GM12878 (cell line): ENCODE results near the gene GTSE1. TPM values are rescaled to one million over a fixed set of nuclear protein-coding genes. Genes with fewer than 3 reads are reported as not detected.

ENCODE experiments used
- ATF7 ChIP-seq: fragments of 450-650 bp; IDR thresholded peaks from 2 replicates; pipeline ENCODE4 v1.6.1; 2016; ENCODE audit warnings: low read depth, mild to moderate bottlenecking
- BRCA1 ChIP-seq: IDR thresholded peaks from 2 replicates; pipeline ENCODE4 v1.6.1; 2011; ENCODE audit warnings: low read depth, low read length, improper control_type of control experiment
- CREB1 ChIP-seq: IDR thresholded peaks from 2 replicates; pipeline ENCODE4 v1.6.1; 2012; ENCODE audit warnings: low read depth, mild to moderate bottlenecking, inconsistent platforms
- MYB ChIP-seq: fragments of 150-350 bp; IDR thresholded peaks from 2 replicates; pipeline ENCODE4 v1.6.1; 2014; ENCODE audit warnings: mild to moderate bottlenecking, low read depth, low read length, borderline replicate concordance
- POLR2AphosphoS2 ChIP-seq: IDR thresholded peaks from 2 replicates; pipeline ENCODE4 v1.6.1; 2011; ENCODE audit warnings: low read depth, mild to moderate bottlenecking, low read length, improper control_type of control experiment, moderate library complexity
- SMC3 ChIP-seq: IDR thresholded peaks from 2 replicates; pipeline ENCODE4 v1.6.1; 2011; ENCODE audit warnings: low read length, improper control_type of control experiment, borderline replicate concordance
- polyA plus RNA-seq, 11 experiments: library from polyadenylated mRNA; depleted of rRNA in 4 of 11; unstranded in 6 of 11; stranded (reverse) in 5 of 11; fragments of >200 nt; fragmentation: Nextera tagmentation in 4 of 11; fragmentation: Illumina TruSeq in 1 of 11; extraction: Ambion mirVana in 4 of 11; extraction: Trizol in 1 of 11; gene quantifications; 1 replicate in 1 of 11; 2 replicates in 10 of 11; pipeline versions ENCODE4 v1.2.1 to v1.2.3, GENCODE V29; 2011 to 2016; ENCODE audit warnings: inconsistent platforms in 2 of 11, missing spikeins in 2 of 11, low read depth in 1 of 11
- total RNA-seq, 4 experiments: library from RNA; depleted of rRNA in 3 of 4; stranded (reverse); fragments of >200 nt in 3 of 4; fragmentation: Illumina TruSeq in 1 of 4; extraction: Trizol in 1 of 4; gene quantifications; 2 replicates each; pipeline versions ENCODE4 v1.2.1 to v1.2.3, GENCODE V29; 2013 to 2021
- TF ChIP-seq, protein P1 (sequence below): IDR thresholded peaks from 2 replicates; pipeline ENCODE4 v1.6.1; 2011; ENCODE audit warnings: borderline replicate concordance, low read depth, mild to moderate bottlenecking, moderate library complexity, low read length; ENCODE audit not compliant: insufficient read depth, poor library complexity, severe bottlenecking
- TF ChIP-seq, protein P2 (sequence below): IDR thresholded peaks from 2 replicates; pipeline ENCODE4 v1.6.1; 2012; ENCODE audit warnings: low read depth, low read length, improper control_type of control experiment
- TF ChIP-seq, protein P3 (sequence below): IDR thresholded peaks from 2 replicates; pipeline ENCODE4 v1.6.1; 2011; ENCODE audit warnings: low read depth, mild to moderate bottlenecking, low read length, moderate library complexity, borderline replicate concordance; ENCODE audit errors: extremely low read depth
- TF ChIP-seq, protein P4 (sequence below): IDR thresholded peaks from 2 replicates; pipeline ENCODE4 v1.6.1; 2011; ENCODE audit warnings: mild to moderate bottlenecking, low read depth, low read length, moderate library complexity; ENCODE audit not compliant: insufficient replicate concordance
- TF ChIP-seq, protein P5 (sequence below): IDR thresholded peaks from 2 replicates; pipeline ENCODE4 v1.6.1; 2012; ENCODE audit warnings: low read depth, low read length, improper control_type of control experiment

Gene GTSE1
- total and polyA plus RNA-seq, 10 of the 15 experiments (the other 5 are each of a cell fraction or from before 2014, with no cell fraction given), result 6.6 to 46.2 (median 32.3) TPM

DNA sequence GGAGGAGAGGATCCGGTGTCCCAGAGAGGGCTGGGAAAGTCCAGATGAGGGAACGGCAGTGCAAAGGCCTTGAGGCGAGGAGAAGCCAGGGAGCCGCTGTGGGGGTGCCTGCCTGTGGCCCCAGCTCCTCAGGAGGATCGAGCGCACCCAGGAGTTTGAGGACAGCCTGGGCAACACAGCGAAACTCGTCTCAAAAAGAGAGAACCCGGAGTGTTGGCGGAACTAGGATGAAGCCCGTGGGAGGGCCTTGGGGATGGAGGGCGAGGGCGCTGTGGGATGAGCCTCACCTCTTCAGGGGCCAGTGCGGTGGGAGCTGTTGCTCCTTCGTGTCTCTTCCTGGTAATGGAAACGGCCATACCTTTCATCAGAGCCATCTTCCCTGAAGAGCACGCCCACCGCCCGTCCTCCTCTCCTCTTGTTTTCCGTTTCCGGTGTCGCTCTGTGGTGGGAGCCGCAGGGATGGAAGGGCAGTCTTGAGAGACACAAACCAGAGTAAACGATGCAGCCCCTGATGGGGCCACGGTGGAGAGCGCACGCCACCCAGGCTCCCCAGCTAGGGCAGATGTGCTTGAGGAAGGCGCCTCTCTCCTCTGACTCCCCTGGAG lies 54.6 kb downstream of the GTSE1 start (continued):
- TF ChIP-seq, protein P1, sequence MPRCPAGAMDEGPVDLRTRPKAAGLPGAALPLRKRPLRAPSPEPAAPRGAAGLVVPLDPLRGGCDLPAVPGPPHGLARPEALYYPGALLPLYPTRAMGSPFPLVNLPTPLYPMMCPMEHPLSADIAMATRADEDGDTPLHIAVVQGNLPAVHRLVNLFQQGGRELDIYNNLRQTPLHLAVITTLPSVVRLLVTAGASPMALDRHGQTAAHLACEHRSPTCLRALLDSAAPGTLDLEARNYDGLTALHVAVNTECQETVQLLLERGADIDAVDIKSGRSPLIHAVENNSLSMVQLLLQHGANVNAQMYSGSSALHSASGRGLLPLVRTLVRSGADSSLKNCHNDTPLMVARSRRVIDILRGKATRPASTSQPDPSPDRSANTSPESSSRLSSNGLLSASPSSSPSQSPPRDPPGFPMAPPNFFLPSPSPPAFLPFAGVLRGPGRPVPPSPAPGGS, result no peak
- TF ChIP-seq CREB1 (no peak), MYB (no peak), ATF7 (no peak), POLR2AphosphoS2 (no peak), BRCA1 (no peak), SMC3 (no peak)
- TF ChIP-seq, protein P2, sequence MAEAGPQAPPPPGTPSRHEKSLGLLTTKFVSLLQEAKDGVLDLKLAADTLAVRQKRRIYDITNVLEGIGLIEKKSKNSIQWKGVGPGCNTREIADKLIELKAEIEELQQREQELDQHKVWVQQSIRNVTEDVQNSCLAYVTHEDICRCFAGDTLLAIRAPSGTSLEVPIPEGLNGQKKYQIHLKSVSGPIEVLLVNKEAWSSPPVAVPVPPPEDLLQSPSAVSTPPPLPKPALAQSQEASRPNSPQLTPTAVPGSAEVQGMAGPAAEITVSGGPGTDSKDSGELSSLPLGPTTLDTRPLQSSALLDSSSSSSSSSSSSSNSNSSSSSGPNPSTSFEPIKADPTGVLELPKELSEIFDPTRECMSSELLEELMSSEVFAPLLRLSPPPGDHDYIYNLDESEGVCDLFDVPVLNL, result no peak
- TF ChIP-seq, protein P3, sequence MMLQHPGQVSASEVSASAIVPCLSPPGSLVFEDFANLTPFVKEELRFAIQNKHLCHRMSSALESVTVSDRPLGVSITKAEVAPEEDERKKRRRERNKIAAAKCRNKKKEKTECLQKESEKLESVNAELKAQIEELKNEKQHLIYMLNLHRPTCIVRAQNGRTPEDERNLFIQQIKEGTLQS, result no peak
- TF ChIP-seq, protein P4, sequence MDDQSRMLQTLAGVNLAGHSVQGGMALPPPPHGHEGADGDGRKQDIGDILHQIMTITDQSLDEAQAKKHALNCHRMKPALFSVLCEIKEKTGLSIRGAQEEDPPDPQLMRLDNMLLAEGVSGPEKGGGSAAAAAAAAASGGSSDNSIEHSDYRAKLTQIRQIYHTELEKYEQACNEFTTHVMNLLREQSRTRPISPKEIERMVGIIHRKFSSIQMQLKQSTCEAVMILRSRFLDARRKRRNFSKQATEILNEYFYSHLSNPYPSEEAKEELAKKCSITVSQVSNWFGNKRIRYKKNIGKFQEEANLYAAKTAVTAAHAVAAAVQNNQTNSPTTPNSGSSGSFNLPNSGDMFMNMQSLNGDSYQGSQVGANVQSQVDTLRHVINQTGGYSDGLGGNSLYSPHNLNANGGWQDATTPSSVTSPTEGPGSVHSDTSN, result no peak
- TF ChIP-seq, protein P5, sequence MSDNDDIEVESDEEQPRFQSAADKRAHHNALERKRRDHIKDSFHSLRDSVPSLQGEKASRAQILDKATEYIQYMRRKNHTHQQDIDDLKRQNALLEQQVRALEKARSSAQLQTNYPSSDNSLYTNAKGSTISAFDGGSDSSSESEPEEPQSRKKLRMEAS, result no peak
